SIG-M5 (cell line): ENCODE results near the gene ZNF618.

Experiments
- DNase-seq: peaks from one replicate; lab custom pipeline; 2025; lab: John Stamatoyannopoulos, UW

ZNF618 gene

DNA sequence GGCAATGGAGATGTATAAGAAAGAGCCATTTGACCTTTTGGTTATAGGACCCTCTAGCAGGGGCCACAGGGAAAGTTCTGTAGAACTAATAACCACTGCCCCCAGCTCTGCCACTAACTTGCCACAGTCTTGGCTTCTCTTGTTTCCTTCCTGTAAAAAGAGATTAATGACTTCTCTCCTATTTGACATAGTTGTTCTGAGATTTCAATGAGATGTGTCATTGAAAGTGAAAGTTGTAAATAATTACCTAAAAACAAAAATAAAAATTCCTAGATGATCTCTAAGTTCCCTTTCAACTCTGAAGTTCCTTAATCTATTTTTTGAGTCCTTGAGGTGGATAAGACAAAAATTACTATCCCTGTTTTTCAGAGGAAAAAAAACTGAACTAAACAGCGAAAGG lies 224.4 kb downstream of the ZNF618 start:
- DNase-seq: no peak

DNA sequence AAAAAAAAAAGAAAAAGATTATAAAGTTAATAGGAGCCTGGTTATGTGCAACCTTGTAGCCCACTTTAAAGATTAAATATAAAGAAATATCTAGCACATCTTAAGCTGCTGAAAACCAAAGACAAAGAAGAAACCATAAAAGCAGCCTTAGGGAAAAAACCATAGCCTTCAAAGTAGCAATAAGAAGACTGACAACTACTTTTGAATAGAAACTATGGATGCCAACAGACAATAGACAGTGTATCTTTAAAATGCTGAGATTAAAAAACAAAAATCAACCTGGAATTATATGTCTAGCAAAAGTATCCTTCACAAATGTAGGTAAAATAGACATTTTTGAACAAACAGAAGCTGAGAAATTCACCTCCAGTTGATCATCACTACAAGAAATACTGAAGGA lies 226.4 kb downstream of the ZNF618 start:
- no peak for DNase-seq

DNA sequence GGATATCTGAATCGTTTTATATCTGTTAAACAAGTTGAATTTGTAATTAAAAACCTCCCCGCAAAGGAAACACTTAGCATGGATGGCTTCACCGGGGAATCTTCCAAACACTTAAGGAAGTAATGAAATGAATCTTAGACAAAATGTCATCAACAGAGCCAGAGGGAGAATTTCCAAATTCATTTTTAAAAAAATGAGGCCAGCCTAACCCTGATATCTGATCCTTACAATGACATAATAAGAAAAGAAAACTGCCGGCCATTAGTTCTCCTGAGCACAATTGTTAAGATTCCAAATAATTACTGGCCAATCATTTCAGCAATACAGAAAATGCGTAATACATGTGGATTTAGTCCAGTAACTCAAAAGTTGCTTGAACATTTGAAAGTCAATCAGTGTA lies 229.1 kb downstream of the ZNF618 start:
- DNase-seq: no peak
